Inflammatory macrophage treated with lipopolysaccharide for 1 hour (primary cell): Measurements from ENCODE around the gene FOXK1.
"Not testable (repeated sequence)": the region's sequence is repeated elsewhere in the genome, so short reads cannot be mapped to it uniquely, and the experiment has no call there.

Experiments used
- DNase-seq, 2 donors: peaks; one replicate each; pipeline ENCODE4 v3.0.0-alpha.2; 2020 to 2022

Gene FOXK1

DNA sequence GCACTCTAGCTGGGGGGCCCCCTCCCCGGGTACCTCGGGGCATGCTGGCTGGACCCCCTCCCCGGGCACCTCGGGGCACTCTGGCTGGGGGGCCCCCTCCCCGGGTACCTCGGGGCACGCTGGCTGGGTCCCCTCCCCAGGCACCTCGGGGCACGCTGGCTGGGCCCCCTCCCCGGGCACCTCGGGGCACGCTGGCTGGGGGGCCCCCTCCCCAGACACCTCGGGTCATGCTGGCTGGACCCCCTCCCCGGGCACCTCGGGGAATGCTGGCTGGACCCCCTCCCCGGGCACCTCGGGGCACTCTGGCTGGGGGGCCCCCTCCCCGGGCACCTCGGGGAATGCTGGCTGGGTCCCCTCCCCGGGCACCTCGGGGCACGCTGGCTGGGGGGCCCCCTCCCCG, 120.5 kb downstream of the FOXK1 start:
- DNase-seq = not testable (repeated sequence)

DNA sequence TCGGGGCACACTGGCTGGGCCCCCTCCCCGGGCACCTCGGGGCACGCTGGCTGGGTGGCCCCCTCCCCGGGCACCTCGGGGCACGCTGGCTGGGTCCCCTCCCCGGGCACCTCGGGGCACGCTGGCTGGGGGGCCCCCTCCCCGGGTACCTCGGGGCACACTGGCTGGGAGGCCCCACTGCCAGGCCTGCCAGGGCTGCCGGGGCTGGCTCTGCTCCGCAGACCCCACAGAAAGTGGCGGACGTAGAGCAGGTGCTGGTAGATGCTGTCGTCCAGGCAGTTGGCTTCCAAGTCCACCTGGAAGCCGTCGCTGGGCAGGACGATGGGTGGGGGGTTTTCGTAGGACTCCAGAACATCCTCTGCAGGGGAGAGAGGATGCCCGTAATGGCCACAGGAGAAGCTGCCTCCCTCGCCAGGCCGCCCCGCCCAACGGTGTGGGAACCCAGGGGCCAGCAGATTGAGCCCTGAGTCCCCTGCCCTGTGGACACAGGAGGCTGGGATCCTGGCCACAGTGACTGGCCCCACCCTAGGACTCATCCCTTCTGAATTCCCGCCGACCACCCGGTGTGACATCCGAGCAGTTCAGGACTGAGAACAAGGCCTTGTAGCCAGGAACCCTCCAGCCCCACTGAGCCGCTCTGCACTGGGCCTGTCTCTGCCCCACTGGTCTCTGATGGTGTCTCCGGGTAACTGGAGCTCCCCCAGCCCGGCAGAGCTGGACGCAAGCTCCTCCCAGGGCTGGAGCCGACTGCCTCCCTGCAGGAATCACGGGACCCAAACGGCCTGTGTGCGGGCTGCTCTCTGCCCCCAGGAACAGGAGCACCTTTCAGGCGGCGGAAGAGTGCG, 121.5 kb downstream of the FOXK1 start:
- DNase-seq = no peak

DNA sequence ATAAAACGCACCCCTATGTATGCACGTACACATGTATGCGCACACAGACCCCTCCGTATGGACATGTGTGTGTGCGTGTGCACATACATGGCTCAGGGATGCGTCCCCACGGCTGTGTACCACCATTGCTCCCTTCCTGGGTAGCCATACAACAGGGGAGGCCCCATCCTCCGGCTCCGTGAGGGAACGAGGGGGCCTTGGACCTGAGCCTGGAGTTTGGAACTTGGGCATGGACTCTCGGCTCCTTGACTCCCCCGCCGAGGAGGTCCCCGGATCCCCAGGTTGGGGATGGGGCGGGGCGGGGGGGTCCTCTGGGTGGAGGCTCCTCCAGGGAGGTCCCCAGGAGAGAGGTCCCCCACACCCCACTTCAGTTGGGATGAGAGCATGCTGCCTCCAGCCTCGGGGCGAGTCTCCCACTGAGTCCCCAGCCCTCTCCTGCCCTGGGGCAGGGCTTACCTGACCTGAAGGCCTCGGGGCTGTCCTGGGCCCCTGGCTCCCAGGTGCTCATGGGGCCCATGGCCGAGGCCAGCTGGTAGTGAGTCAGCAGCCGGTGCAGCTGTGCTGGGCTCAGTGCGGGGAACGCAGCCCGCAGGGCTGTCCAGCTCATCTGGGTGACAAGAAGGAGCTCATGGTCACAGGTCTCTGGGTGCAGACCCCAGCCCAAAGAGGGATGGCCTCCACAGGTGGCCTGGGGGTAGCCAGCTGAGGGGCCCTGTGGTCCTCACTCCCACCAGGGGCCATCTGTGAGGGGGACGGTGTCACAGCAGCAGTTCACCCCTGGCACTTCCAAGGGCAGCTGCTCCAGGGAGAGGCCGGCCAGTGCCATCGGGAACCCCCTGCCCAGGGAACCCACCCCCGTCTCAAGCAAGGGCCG, 123.3 kb downstream of the FOXK1 start:
- DNase-seq = no peak

DNA sequence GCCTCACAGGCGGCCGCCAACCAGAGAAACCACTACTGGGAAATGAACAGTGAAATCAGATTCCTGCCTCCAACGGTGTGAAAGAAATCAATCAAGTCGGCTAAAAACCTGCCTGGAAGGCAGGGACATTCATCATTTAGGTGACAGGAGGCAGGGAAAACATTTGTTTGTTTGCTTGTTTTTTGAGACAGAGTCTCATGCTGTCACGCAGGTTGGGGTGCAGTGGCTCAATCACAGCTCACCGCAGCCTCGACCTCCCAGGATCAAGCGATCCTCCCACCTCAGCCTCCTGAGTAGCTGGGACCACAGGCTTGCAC, 123.8 kb downstream of the FOXK1 start:
- DNase-seq = no peak

GRCh38 chr7:4806983-4807597, 125.0 kb downstream of the FOXK1 start:
- DNase-seq = no peak

GRCh38 chr7:4807598-4808016, 125.5 kb downstream of the FOXK1 start:
- DNase-seq = no peak

- no peak for DNase-seq
Observed at GRCh38 chr7:4808026-4808425, 125.9 kb downstream of the FOXK1 start.

- no peak for DNase-seq
Observed at GRCh38 chr7:4808565-4808964, 126.5 kb downstream of the FOXK1 start.

DNA sequence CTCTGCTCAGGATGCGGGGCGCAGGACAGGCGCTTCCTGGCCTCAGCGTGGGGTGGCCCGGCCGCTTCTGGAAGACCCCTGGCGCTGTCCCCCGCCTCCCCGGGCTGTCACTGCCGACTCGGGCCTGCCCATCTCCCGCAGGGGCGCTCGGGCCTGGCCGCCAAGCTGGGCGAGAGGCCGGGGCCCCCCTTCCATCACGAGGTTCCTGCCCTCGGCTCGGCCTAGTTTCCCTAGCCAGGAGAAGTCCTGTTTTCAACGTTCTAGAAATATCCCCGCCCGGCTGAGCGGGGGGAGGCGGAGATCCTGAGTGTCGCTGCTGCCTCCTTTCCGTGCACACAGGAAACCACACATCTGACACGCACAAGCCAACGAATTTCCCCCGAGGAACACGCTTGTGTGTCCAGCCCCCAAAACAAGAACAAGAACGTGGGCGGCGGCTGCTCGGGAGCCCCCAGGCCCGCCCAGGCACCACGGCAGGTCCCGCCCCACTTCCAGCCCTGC, 127.0 kb downstream of the FOXK1 start:
- DNase-seq = peak; percentile 5 to 11

- no peak for DNase-seq
Observed at GRCh38 chr7:4809666-4810065, 127.6 kb downstream of the FOXK1 start.

- DNase-seq = no peak
Observed at GRCh38 chr7:4814433-4814832, 132.3 kb downstream of the FOXK1 start.

DNA sequence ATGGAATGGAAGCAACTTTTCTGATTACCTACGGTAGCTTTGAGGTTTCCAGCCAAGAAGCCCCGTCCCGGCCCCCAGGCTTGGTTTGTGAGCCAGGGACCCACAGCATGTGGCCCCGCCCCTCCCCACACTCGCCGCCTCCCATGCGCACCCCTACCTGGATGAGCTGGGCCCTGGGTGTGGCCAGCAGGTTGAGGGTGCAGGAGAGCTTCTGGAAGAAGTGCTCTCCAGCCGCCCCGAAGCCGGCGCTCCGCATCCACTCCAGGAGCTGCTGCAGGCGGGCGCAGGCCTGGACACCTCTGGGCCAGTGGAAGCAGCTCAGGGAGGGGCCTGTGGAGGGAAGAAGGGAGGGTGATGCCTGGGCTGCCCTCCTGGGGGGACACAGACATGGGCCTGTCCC, 133.0 kb downstream of the FOXK1 start:
- no peak for DNase-seq

- no peak for DNase-seq
Observed at GRCh38 chr7:4815609-4816418, 133.7 kb downstream of the FOXK1 start.

DNA sequence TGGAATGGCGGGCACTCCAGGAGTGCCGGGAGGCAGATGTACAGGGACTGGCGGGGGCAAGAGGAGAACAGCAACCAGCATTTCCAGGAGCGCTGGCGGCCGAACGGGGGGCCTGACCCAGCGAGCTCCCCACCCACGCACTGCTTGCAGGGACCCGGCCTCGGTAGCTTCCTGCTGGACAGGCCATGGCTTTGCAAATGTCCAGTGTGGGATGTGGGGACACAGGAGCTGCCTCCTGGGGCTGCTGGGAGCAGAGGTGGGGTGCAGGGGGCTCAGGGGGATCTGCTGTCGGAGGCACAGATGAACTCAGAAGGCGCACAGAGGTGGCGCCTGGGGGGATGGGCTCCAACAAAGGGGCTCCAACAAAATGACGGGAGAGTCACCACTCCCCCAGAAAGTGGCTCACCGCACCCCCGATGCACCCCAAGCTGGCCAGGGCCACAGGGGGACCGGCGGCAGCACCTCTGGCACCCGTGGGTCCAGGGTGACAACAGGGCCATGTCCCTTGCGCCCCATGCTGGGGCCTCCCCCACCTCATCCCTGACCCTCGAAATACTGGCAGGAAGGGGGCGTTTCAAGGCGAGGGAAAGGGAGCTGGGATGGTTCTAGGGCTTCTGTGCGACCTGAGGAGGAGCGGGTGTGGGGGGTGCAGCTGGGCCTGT, 134.5 kb downstream of the FOXK1 start:
- no peak for DNase-seq

DNA sequence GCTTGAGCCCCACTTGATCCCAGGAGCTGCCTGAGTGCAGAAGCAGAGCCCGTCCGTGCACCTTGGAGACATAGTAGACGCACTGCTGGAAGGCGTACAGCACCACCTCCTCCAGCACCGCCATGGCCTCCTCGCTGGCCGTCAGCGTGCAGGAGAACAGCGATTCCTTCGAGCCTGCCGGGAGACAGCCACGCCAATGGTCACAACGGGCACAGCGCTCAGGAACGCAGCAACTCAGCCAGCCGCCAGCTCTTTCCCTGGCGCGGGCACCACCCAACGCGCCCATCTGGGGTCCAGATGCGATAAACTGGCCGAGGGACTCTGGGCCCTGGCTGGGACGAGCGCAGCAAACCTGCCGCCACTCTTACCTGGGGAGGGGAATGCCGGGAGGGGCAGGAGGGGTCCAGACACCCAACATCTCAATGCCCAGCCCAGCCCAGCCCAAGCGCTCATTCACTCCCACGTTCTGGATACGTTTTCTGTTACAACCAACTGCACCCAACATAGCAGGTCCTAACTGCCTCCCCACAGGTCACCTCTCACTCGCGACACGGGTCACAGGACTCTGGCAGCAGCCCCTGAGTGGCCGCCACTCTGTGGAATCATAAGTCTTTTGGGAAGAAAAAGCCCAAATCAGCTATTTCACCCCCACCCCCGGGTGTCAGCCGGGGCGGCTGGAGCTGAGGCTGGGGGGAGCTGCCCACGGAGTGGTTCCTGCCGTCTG, 135.2 kb downstream of the FOXK1 start:
- DNase-seq = no peak

- no peak for DNase-seq
Observed at GRCh38 chr7:4818000-4818794, 136.1 kb downstream of the FOXK1 start.

- no peak for DNase-seq
Observed at GRCh38 chr7:4819560-4820404, 137.7 kb downstream of the FOXK1 start.

GRCh38 chr7:4820405-4820966, 138.4 kb downstream of the FOXK1 start:
- DNase-seq = no peak
